ENCODE data around the gene TMEM132C.

GRCh38 chr12:128629979-128630378, 363.0 kb downstream of the TMEM132C start:
- TF ChIP-seq, protein P1, sequence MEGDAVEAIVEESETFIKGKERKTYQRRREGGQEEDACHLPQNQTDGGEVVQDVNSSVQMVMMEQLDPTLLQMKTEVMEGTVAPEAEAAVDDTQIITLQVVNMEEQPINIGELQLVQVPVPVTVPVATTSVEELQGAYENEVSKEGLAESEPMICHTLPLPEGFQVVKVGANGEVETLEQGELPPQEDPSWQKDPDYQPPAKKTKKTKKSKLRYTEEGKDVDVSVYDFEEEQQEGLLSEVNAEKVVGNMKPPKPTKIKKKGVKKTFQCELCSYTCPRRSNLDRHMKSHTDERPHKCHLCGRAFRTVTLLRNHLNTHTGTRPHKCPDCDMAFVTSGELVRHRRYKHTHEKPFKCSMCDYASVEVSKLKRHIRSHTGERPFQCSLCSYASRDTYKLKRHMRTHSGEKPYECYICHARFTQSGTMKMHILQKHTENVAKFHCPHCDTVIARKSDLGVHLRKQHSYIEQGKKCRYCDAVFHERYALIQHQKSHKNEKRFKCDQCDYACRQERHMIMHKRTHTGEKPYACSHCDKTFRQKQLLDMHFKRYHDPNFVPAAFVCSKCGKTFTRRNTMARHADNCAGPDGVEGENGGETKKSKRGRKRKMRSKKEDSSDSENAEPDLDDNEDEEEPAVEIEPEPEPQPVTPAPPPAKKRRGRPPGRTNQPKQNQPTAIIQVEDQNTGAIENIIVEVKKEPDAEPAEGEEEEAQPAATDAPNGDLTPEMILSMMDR (IDR thresholded peaks at IDR 0.05): no peak
- no peak for TF ChIP-seq EZH2 (IDR thresholded peaks at IDR 0.05; ENCODE audit: borderline replicate concordance, insufficient read depth, low read depth, low read length, poor library complexity, severe bottlenecking)

Measured in B cell (primary cell).